Stimulated activated CD4-positive, alpha-beta T cell treated with anti-CD3 and anti-CD28 coated beads, Interleukin-1b, Interleukin-23, amount 100 ng/mL, for 48 hours (primary cell): ENCODE results near the gene RASGRF1.

Experiments
- DNase-seq: peaks from one replicate; pipeline ENCODE4 v3.0.0-alpha.2; 2020

RASGRF1 gene

DNA sequence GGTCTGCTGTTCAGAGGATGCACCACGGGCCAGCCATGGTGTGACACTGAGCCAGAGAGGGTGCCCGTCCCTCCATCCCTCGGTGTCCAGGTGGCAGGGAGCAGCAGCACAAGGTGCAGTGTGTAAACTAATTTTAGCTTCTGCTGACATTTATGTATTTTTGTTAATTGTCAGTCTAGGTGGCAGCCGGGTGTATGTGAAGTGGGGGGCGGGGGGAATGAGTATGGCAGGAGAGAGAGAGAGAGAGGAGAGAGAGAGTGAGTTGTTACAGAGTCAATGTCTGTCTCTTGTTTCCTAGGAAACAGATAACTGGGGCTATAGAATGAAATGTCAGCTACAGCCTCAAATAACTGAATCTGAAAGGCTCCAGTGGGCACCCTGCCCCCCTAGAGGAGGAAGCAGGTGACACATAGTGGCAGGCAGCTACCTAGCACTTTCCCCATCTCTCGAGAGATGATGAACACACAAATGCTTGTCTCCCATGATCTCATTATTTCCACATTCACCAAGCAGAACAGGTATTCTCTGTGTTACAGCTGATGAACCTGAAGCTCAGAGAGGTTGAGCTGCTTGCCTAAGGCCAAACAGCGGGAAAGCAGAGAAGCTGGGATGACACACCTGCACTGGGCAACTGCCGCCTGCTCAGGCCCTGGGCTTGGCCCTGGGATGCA, 24.7 kb downstream of the RASGRF1 start:
- DNase-seq: no peak

DNA sequence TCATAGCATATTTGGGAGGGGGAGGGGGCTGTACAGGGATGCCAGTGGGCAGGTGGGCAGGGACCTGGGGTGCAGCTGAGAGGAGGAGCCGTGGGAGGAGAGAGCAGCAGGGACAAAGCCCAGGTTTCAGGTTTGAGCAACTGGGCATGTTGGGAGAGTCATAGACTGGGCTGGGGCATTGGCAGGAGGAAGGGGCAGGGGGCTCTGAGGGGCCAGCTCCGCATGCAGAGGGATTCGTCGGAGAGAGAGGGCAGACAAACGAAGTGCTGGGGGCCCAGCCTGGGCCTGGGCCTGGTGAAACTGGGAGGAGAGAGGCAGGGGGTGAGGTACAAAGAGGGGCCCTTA, 25.2 kb downstream of the RASGRF1 start:
- DNase-seq: no peak

- no peak for DNase-seq
Measured at GRCh38 chr15:79064496-79064895, 26.1 kb downstream of the RASGRF1 start.

GRCh38 chr15:79060175-79060574, 30.4 kb downstream of the RASGRF1 start:
- no peak for DNase-seq

DNA sequence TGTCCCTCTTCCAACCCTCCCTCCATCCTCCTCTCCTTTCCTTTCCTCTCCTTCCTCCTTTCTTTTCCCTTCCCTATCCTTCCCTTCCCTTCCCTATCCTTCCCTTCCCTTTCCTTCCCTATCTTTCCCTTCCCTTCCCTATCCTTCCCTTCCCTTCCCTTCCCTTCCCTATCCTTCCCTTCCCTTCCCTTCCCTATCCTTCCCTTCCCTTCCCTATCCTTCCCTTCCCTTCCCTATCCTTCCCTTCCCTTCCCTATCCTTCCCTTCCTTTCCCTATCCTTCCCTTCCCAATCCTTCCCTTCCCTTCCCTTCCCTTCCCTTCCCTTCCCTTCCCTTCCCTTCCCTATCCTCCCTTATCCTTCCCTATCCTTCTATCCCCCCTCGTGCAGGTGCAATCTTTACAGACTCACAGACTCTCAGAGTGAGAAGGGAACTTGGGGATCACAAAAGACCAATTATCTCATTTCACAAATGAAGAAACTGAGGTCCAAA, 31.5 kb downstream of the RASGRF1 start:
- DNase-seq: no peak

- DNase-seq: no peak
Measured at GRCh38 chr15:79058260-79058850, 32.2 kb downstream of the RASGRF1 start.

GRCh38 chr15:79057050-79057449, 33.5 kb downstream of the RASGRF1 start:
- no peak for DNase-seq

- no peak for DNase-seq
Measured at GRCh38 chr15:79054350-79054749, 36.2 kb downstream of the RASGRF1 start.

DNA sequence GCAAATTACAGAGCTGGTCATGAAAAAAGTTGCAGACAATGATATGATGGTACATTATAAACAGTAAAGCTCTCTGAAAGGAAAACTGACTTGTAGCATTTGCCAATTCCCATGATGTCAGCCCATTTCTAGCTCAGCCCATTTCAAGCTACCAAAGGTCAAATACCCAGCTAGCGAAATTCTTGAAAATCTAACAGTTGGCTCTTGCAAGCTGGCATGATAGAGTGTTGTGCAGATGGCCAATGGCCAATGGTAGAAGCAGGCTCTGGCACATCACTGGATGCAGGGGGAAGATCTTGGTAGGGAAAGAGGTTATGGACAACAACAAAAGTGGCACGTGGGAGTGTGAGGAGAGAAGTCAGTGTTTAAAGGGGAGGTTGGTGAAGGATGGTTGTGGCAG, 36.7 kb downstream of the RASGRF1 start:
- DNase-seq: no peak

DNA sequence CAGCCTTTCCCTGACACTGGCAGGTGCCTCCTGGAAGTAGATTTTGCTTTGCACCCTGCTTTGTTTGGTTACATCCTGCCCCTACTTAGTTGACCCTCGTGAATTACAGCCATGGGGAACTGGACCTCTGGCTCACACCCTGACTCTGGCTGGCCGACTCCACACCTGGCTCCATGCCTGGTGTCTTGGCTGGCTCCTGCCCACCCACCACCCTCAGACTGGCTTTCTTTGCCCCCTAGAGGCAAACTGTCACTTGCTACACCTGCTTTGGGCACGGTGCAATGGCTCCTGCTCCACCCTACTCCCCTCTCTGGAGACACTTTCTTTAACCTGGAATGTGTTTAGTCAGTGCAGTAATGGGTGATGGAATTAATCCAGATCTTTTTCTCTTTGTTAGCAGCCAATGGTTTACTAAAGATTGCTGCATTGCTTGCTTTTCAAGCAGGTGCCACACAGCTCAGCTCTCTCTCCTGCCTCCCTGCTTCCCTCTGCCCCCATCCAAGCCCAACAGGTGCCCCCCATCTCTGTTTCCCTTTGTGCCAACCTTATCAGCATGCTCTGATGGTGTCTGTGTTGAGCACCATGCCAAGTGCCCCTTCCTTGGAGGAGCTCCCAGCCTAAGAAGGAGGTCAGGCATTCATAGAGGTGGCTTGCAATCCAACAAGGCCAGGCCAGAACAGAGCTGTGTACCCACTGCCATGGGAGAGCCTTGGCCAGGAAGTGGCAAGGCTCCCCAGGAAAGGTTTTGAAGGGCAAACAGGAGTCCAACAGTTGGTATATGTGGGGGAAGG, 38.4 kb downstream of the RASGRF1 start:
- no peak for DNase-seq

GRCh38 chr15:79051029-79051428, 39.6 kb downstream of the RASGRF1 start:
- no peak for DNase-seq

DNA sequence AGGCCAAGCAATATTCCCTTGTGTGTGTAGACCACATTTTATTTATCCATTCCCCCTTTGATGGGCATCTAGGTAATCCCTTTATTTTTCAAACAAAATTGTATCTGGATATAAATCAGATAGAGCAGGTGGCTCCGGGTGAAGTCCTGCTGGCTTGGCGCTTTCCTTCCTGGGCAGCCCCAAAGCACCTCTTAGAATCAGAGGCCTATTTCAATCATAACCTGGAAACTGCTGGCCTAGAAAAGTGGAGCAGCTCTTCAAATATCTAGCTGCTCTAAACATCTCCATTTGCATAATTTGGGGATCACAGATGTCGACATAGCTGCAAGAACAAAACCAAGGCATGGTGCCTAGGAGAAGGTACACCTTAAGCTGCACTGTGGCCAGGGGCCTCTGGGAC, 40.2 kb downstream of the RASGRF1 start:
- no peak for DNase-seq

GRCh38 chr15:79049416-79049815, 41.2 kb downstream of the RASGRF1 start:
- no peak for DNase-seq

GRCh38 chr15:79047676-79048439, 42.7 kb downstream of the RASGRF1 start:
- no peak for DNase-seq

- no peak for DNase-seq
Measured at GRCh38 chr15:79046691-79047404, 43.7 kb downstream of the RASGRF1 start.

DNA sequence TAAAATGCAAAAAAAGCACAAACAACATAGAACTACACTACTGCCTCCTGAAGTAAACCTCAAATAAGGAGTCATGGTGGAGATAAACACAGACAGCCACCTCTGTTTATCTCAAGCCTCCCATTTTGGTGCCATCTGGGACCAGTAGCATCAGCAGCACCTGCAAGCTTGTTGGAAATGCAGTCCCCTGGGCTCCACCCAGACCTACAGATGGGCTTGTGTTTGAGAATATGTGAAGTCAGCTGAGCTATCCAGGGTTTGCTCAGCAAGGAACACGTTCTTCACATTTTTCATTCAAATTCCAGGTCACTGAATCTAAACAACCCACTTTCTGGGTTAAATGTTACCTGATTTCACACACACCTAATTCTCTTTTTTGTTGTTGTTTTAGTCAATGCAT, 45.5 kb downstream of the RASGRF1 start:
- no peak for DNase-seq

GRCh38 chr15:79042213-79042928, 48.2 kb downstream of the RASGRF1 start:
- no peak for DNase-seq

DNA sequence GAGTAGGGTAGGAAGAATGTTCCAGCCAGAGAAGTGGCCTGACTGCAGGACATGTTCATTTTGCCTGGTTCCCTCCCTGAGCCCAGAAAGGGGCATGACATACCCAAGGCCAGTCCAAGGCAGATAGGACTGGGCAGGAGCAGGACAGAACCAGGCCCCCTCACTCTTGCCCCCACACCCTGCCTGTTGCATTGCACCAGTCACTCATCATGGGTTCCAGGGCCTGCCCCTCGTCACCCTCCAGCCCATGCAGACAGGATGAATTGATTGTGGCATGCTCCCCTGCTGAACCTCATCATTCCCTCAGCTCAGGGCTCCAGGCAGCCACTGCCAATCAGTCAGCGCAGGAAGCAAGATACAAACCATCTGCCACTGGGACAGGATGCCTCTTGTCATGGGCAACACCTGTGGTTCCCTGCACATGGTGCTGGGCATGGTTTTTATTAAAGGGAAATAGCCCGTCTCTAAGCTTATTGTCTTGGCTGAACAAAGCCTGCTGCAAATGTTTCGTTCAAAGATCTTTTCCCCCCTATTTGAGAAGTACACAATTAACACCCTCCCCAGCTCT, 48.9 kb downstream of the RASGRF1 start:
- no peak for DNase-seq

DNA sequence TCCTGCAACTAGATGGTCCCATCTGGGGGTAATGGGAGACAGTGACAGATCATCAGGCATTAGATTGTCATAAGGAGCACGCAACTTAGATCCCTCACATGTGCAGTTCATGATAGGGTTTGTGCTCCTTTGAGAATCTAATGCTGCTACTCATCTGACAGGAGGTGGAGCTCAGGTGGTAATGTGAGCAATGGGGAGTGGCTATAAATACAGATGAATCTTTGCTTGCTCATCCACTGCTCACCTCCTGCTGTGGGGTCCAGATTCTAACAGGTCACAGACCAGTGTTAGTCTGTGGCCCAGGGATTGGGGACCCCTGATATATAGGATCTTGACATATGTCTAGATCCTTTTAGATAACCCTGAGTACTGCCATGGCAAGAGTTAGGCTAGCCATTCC, 52.7 kb downstream of the RASGRF1 start:
- DNase-seq: no peak

- DNase-seq: no peak
Measured at GRCh38 chr15:79036323-79036722, 54.3 kb downstream of the RASGRF1 start.

- no peak for DNase-seq
Measured at GRCh38 chr15:79035814-79036213, 54.8 kb downstream of the RASGRF1 start.
